Liver (tissue), 9 donors: Measurements from ENCODE around the gene KCTD3. TPM values are rescaled to one million over a fixed set of nuclear protein-coding genes. Genes with fewer than 3 reads are reported as not detected.

ENCODE experiments used
- DNase-seq: peaks from one replicate; pipeline ENCODE4 v3.0.0-alpha.2; 2017; ENCODE audit warnings: low spot score
- H3K27ac ChIP-seq, 2 donors: one replicate each; pipeline ENCODE4 v1.7.0; 2013; ENCODE audit warnings: inconsistent platforms in 2 of 2, low read length in 2 of 2, control low read depth in 1 of 2, low read depth in 1 of 2, mild to moderate bottlenecking in 1 of 2
- H3K27me3 ChIP-seq, 4 donors: one replicate each; pipeline versions ENCODE4 v1.6.1 to v1.7.0; 2013; ENCODE audit warnings: low read length in 3 of 4, inconsistent platforms in 1 of 4, mild to moderate bottlenecking in 1 of 4, moderate library complexity in 1 of 4; ENCODE audit not compliant: control insufficient read depth in 4 of 4, insufficient read depth in 4 of 4
- H3K36me3 ChIP-seq, 4 donors: one replicate each; pipeline versions ENCODE4 v1.6.1 to v1.7.0; 2013; ENCODE audit warnings: low read length in 3 of 4, mild to moderate bottlenecking in 3 of 4, low read depth in 1 of 4, moderate library complexity in 1 of 4; ENCODE audit not compliant: control insufficient read depth in 4 of 4, insufficient read depth in 3 of 4
- H3K4me1 ChIP-seq, 4 donors: one replicate each; pipeline versions ENCODE4 v1.6.1 to v1.7.0; 2013; ENCODE audit warnings: low read length in 3 of 4, mild to moderate bottlenecking in 3 of 4, moderate library complexity in 1 of 4; ENCODE audit not compliant: control insufficient read depth in 4 of 4, insufficient read depth in 4 of 4
- H3K4me3 ChIP-seq, 3 donors: one replicate each; pipeline versions ENCODE4 v1.6.1 to v1.7.0; 2013; ENCODE audit warnings: low read length in 3 of 3, control low read depth in 1 of 3, low read depth in 1 of 3, mild to moderate bottlenecking in 1 of 3
- H3K9ac ChIP-seq, 2 donors: one replicate each; pipeline ENCODE4 v1.7.0; 2013; ENCODE audit warnings: low read length in 2 of 2, mild to moderate bottlenecking in 2 of 2, moderate library complexity in 2 of 2, control low read depth in 1 of 2, low read depth in 1 of 2
- H3K9me3 ChIP-seq, 4 donors: one replicate each; pipeline versions ENCODE4 v1.6.1 to v1.7.0; 2013; ENCODE audit warnings: low read length in 3 of 4; ENCODE audit not compliant: control insufficient read depth in 4 of 4
- ATF3 ChIP-seq: IDR thresholded peaks from 2 replicates; pipeline ENCODE4 v1.6.1; 2016; ENCODE audit warnings: antibody characterized with exemption
- CTCF ChIP-seq: fragments of 150-350 bp; IDR thresholded peaks from 2 replicates; pipeline ENCODE4 v1.5.1; 2017; ENCODE audit warnings: improper control_type of control experiment, low read depth, low read length; ENCODE audit not compliant: missing input control
- EGR1 ChIP-seq, 2 donors: IDR thresholded peaks; 2 replicates each; pipeline ENCODE4 v1.6.1; 2016 to 2018; ENCODE audit warnings: antibody characterized with exemption in 2 of 2, low read depth in 2 of 2
- FOXA1 ChIP-seq: IDR thresholded peaks from 2 replicates; pipeline ENCODE4 v1.6.1; 2016; ENCODE audit warnings: antibody characterized with exemption
- FOXA2 ChIP-seq: IDR thresholded peaks from 2 replicates; pipeline ENCODE4 v1.6.1; 2016; ENCODE audit warnings: antibody characterized with exemption
- GABPA ChIP-seq, 2 donors: IDR thresholded peaks in 1 of 2; conservative IDR thresholded peaks in 1 of 2; 2 replicates each; pipeline ENCODE4 v1.6.1; 2016; ENCODE audit warnings: antibody characterized with exemption in 2 of 2, mild to moderate bottlenecking in 1 of 2, moderate library complexity in 1 of 2
- HNF4A ChIP-seq, 2 donors: conservative IDR thresholded peaks; 2 replicates each; pipeline ENCODE4 v1.6.1; 2016; ENCODE audit warnings: antibody characterized with exemption in 2 of 2, mild to moderate bottlenecking in 2 of 2
- HNF4G ChIP-seq: IDR thresholded peaks from 2 replicates; pipeline ENCODE4 v1.6.1; 2016; ENCODE audit warnings: antibody characterized with exemption
- JUND ChIP-seq, 2 donors: IDR thresholded peaks; 2 replicates each; pipeline ENCODE4 v1.6.1; 2016; ENCODE audit warnings: antibody characterized with exemption in 2 of 2
- NR2F2 ChIP-seq: IDR thresholded peaks from 2 replicates; pipeline ENCODE4 v1.6.1; 2016; ENCODE audit warnings: antibody characterized with exemption
- RAD21 ChIP-seq, 2 donors: IDR thresholded peaks; 2 replicates each; pipeline ENCODE4 v1.6.1; 2016; ENCODE audit warnings: antibody characterized with exemption in 2 of 2, mild to moderate bottlenecking in 2 of 2
- REST ChIP-seq: IDR thresholded peaks from 2 replicates; pipeline ENCODE4 v1.6.1; 2016; ENCODE audit warnings: antibody characterized with exemption, mild to moderate bottlenecking
- RXRA ChIP-seq, 2 donors: IDR thresholded peaks; 2 replicates each; pipeline ENCODE4 v1.6.1; 2017 to 2018; ENCODE audit warnings: antibody characterized with exemption in 2 of 2, mild to moderate bottlenecking in 1 of 2
- SP1 ChIP-seq: IDR thresholded peaks from 2 replicates; pipeline ENCODE4 v1.6.1; 2018; ENCODE audit warnings: antibody characterized with exemption, mild to moderate bottlenecking
- TAF1 ChIP-seq: conservative IDR thresholded peaks from 2 replicates; pipeline ENCODE4 v1.6.1; 2016; ENCODE audit warnings: antibody characterized with exemption, mild to moderate bottlenecking
- YY1 ChIP-seq: IDR thresholded peaks from 2 replicates; pipeline ENCODE4 v1.6.1; 2016; ENCODE audit warnings: antibody characterized with exemption, mild to moderate bottlenecking
- ZBTB33 ChIP-seq: IDR thresholded peaks from 2 replicates; pipeline ENCODE4 v1.6.1; 2016; ENCODE audit warnings: antibody characterized with exemption
- WGBS: extraction: QIAGEN DNeasy Blood & Tissue Kit; methylation state at CpG from one replicate; pipeline ENCODE4 v1.1.7; 2013; 5-methylcytosine and 5-hydroxymethylcytosine counted together
- polyA plus RNA-seq, 2 donors: library from polyadenylated mRNA; stranded (reverse) in 1 of 2; unstranded in 1 of 2; fragments of 200-250 nt in 1 of 2; fragments of >200 nt in 1 of 2; fragmentation: Nextera tagmentation in 1 of 2; extraction: Ambion mirVana in 1 of 2; gene quantifications; one replicate each; pipeline versions ENCODE4 v1.2.1 to v1.2.3, GENCODE V29; 2013 to 2015
- total RNA-seq, 2 donors: library from RNA; depleted of rRNA; stranded (reverse); fragments of >200 nt; gene quantifications; one replicate each; pipeline ENCODE4 v1.2.3, GENCODE V29; 2014
- TF ChIP-seq, protein P1 (sequence below): IDR thresholded peaks from 2 replicates; pipeline ENCODE4 v1.6.1; 2016; ENCODE audit warnings: antibody characterized with exemption
- donor health status: healthy.
- donor health status: healthy.
- donor health status: healthy.
- donor health status: healthy.
- donor health status: healthy.

The KCTD3 gene
- total and polyA plus RNA-seq, 4 donors = 20.8 to 58.7 (median 26.1) TPM

- Histone ChIP-seq H3K9ac (no peak overlapping the region), H3K36me3 (no peaks in the 10 kb centered on the region), H3K4me3 (no peak overlapping the region), H3K27ac (peak overlapping the region; percentile 53 to 79), H3K9me3 (no peaks in the 10 kb centered on the region), H3K4me1 (peaks cover 4 to 79% (median 52%) of the 10 kb centered on the region in 4 donors), H3K27me3 (no peaks in the 10 kb centered on the region)
- TF ChIP-seq JUND (IDR thresholded peaks at IDR 0.05) = peak in 1 of 2 donors; percentile 36
- no peak for TF ChIP-seq RXRA (IDR thresholded peaks at IDR 0.05)
- no peak for TF ChIP-seq TAF1
- peak in 1 of 2 donors; percentile 33 for TF ChIP-seq RAD21 (IDR thresholded peaks at IDR 0.05)
- TF ChIP-seq FOXA2 = peak; percentile 20
- peak; percentile 17 to 59 for TF ChIP-seq HNF4A (conservative IDR thresholded peaks at IDR 0.05)
- TF ChIP-seq NR2F2 = no peak
- TF ChIP-seq GABPA (IDR thresholded peaks at IDR 0.05 in 1 of 2, conservative IDR thresholded peaks at IDR 0.05 in 1 of 2) = no peak
- peak; percentile 6 for TF ChIP-seq FOXA1
- TF ChIP-seq REST = no peak
- no peak for TF ChIP-seq ZBTB33
- no peak for TF ChIP-seq EGR1 (IDR thresholded peaks at IDR 0.05; ENCODE audit: low read depth in 2 of 2)
- TF ChIP-seq SP1 = peak; percentile 39
- TF ChIP-seq YY1 = peak; percentile 22
- no peak for TF ChIP-seq ATF3
- TF ChIP-seq, protein P1, sequence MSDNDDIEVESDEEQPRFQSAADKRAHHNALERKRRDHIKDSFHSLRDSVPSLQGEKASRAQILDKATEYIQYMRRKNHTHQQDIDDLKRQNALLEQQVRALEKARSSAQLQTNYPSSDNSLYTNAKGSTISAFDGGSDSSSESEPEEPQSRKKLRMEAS = no peak
- no peak for TF ChIP-seq CTCF
- TF ChIP-seq HNF4G = no peak
- no peak for DNase-seq
- WGBS = 41% methylated on average over 4 of the region's 4 CpGs
Observed at GRCh38 chr1:215643592-215644321, 76.7 kb downstream of the KCTD3 start.
